ENCODE measurements around the gene EXO1. TPM values are rescaled to one million over a fixed set of nuclear protein-coding genes. Genes with fewer than 3 reads are reported as not detected.

EXO1 gene
- total RNA-seq, 1 experiment from 2014 or later, result 46.6 TPM

GRCh38 chr1:241932845-241933244 is 84.8 kb downstream of the EXO1 start:
- H3K4me1 ChIP-seq (ENCODE audit: insufficient read depth, low read length, poor library complexity, severe bottlenecking), result no peaks in the 10 kb centered on the region
- no peaks in the 10 kb centered on the region for H3K27me3 ChIP-seq (replicated peaks; ENCODE audit: insufficient read depth, low read depth, low read length, poor library complexity)
- DNase-seq (ENCODE audit: low spot score), result no peak
- no peak overlapping the region for H3K4me3 ChIP-seq (ENCODE audit: low read depth, low read length, poor library complexity, severe bottlenecking)
- H3K27ac ChIP-seq (ENCODE audit: low read depth, low read length, poor library complexity, severe bottlenecking), result no peak overlapping the region
- intact Hi-C loops (cut with micrococcal nuclease; ENCODE audit: unreplicated experiment), result no loop called here
- H3K36me3 ChIP-seq (ENCODE audit: insufficient read depth, low read length, poor library complexity, severe bottlenecking), result no peaks in the 10 kb centered on the region
- ChIA-PET POLR2A (ENCODE audit: low non-redundant PET) (no interaction called here), CTCF (no interaction called here)
- no TSS peak for BruUV-seq (replicated peaks)
- H3K9me3 ChIP-seq (ENCODE audit: low read depth, low read length, poor library complexity, severe bottlenecking), result no peaks in the 10 kb centered on the region
- no peak for TF ChIP-seq EZH2 (IDR thresholded peaks at IDR 0.05; ENCODE audit: borderline replicate concordance, low read depth, low read length, poor library complexity, severe bottlenecking)
- no peak for TF ChIP-seq CTCF (conservative IDR thresholded peaks at IDR 0.05; ENCODE audit: low read depth, low read length)

GRCh38 chr1:241934201-241934848 is 86.3 kb downstream of the EXO1 start:
- no peak for DNase-seq (ENCODE audit: low spot score)
- H3K4me1 ChIP-seq (ENCODE audit: insufficient read depth, low read length, poor library complexity, severe bottlenecking), result no peaks in the 10 kb centered on the region
- H3K9me3 ChIP-seq (ENCODE audit: low read depth, low read length, poor library complexity, severe bottlenecking), result no peaks in the 10 kb centered on the region
- no TSS peak for BruUV-seq (replicated peaks)
- H3K27ac ChIP-seq (ENCODE audit: low read depth, low read length, poor library complexity, severe bottlenecking), result no peak overlapping the region
- no peak for TF ChIP-seq EZH2 (IDR thresholded peaks at IDR 0.05; ENCODE audit: borderline replicate concordance, low read depth, low read length, poor library complexity, severe bottlenecking)
- TF ChIP-seq CTCF (conservative IDR thresholded peaks at IDR 0.05; ENCODE audit: low read depth, low read length), result no peak
- H3K4me3 ChIP-seq (ENCODE audit: low read depth, low read length, poor library complexity, severe bottlenecking), result no peak overlapping the region
- intact Hi-C loops (cut with micrococcal nuclease; ENCODE audit: unreplicated experiment), result no loop called here
- H3K27me3 ChIP-seq (replicated peaks; ENCODE audit: insufficient read depth, low read depth, low read length, poor library complexity), result no peaks in the 10 kb centered on the region
- POLR2A ChIA-PET (ENCODE audit: low non-redundant PET), result no interaction called here
- no peaks in the 10 kb centered on the region for H3K36me3 ChIP-seq (ENCODE audit: insufficient read depth, low read length, poor library complexity, severe bottlenecking)
- CTCF ChIA-PET, result no interaction called here

GRCh38 chr1:241934866-241935265 is 86.9 kb downstream of the EXO1 start:
- no peaks in the 10 kb centered on the region for H3K9me3 ChIP-seq (ENCODE audit: low read depth, low read length, poor library complexity, severe bottlenecking)
- CTCF ChIA-PET, result no interaction called here
- H3K27ac ChIP-seq (ENCODE audit: low read depth, low read length, poor library complexity, severe bottlenecking), result no peak overlapping the region
- no peak for TF ChIP-seq CTCF (conservative IDR thresholded peaks at IDR 0.05; ENCODE audit: low read depth, low read length)
- no peak for TF ChIP-seq EZH2 (IDR thresholded peaks at IDR 0.05; ENCODE audit: borderline replicate concordance, low read depth, low read length, poor library complexity, severe bottlenecking)
- H3K27me3 ChIP-seq (replicated peaks; ENCODE audit: insufficient read depth, low read depth, low read length, poor library complexity), result no peaks in the 10 kb centered on the region
- intact Hi-C loops (cut with micrococcal nuclease; ENCODE audit: unreplicated experiment), result no loop called here
- no peak overlapping the region for H3K4me3 ChIP-seq (ENCODE audit: low read depth, low read length, poor library complexity, severe bottlenecking)
- no peaks in the 10 kb centered on the region for H3K4me1 ChIP-seq (ENCODE audit: insufficient read depth, low read length, poor library complexity, severe bottlenecking)
- H3K36me3 ChIP-seq (ENCODE audit: insufficient read depth, low read length, poor library complexity, severe bottlenecking), result no peaks in the 10 kb centered on the region
- no peak for DNase-seq (ENCODE audit: low spot score)
- BruUV-seq (replicated peaks), result no TSS peak
- POLR2A ChIA-PET (ENCODE audit: low non-redundant PET), result no interaction called here

Other genes with a start within 250 kb of the EXO1 start
- 10.6 and 11.9 TPM in 2 replicates for gene CHML, start 207.8 kb upstream of the EXO1 start, total RNA-seq (2021)
- gene OPN3, start 207.8 kb upstream of the EXO1 start, total RNA-seq (2021), result 12.6 and 14.2 TPM in 2 replicates
- gene WDR64, start 195.9 kb upstream of the EXO1 start, total RNA-seq (2021), result not detected in 2 replicates
- not detected in 2 replicates for gene BECN2, start 109.6 kb downstream of the EXO1 start, total RNA-seq (2021)
- not detected in 2 replicates for gene MAP1LC3C, start 150.9 kb downstream of the EXO1 start, total RNA-seq (2021)